GM12892 (cell line): ENCODE results near the gene KTN1.

ENCODE experiments used
- POLR2A ChIP-seq: IDR thresholded peaks from 2 replicates; pipeline ENCODE4 v1.6.1; 2011; ENCODE audit warnings: low read depth, low read length, control low read depth
- POLR2AphosphoS5 ChIP-seq: IDR thresholded peaks from 2 replicates; pipeline ENCODE4 v1.6.1; 2011; ENCODE audit warnings: low read depth, low read length, control low read depth
- TAF1 ChIP-seq: IDR thresholded peaks from 2 replicates; pipeline ENCODE4 v1.6.1; 2011; ENCODE audit warnings: low read depth, mild to moderate bottlenecking, control low read depth, low read length, borderline replicate concordance

DNA sequence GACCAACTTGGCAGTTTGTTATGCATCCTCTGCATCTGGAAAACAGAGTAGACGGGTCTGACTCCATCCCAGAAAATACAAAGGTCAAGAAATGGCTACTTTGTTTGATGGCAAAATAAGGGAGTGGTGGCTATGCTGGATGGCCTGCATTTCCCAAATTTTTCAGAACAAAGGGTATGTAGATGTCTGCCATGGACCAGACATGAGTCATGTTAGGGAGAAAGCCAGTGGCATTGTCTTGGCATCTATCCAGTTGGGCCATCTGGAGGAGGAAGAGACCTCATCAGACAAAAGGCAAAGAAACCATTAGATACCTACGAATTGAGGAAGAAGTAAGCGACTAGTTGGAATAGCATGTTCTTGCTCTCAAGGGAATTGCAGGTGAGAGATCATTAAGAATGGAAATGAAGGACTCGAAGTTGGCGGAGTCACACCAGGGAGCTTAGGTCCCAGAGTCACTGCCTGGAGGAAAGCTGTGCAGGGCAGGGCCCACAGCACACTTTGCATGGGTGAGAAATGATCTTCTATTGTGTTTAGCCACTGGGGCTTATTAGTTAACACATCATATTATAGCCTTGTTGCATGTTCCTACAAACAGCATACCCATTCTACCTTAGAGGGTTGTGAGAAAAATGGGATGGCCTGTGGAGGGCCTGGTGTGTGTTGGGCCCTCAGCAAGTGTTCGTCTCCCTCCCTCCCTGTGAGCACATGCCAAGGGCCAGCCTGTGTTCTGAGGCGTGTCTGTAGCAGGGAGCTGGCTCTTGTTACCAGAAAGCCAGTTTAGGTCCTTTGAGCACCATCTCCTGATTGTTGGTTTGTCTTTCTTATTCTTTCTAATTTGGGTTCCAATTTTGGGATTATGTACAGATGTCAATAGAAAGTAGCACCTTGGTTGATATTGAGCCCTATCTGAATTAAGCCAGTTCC lies 119.4 kb downstream of the KTN1 start:
- TF ChIP-seq TAF1 (no peak), POLR2AphosphoS5 (no peak), POLR2A (no peak)
